Hepatocyte (in vitro differentiated cells): ENCODE measurements around the gene EFNB2.

Source experiments
- EZH2 ChIP-seq: fragments of 200-600 bp; sonication (generic); IDR thresholded peaks from 2 replicates; pipeline ENCODE4 v1.6.1; 2016; ENCODE audit warnings: antibody characterized with exemption, mild to moderate bottlenecking, borderline replicate concordance
- EZH2phosphoT487 ChIP-seq: fragments of 200-600 bp; sonication (generic); IDR thresholded peaks from one replicate; pipeline ENCODE4 v1.6.1; 2018; ENCODE audit warnings: antibody characterized with exemption, mild to moderate bottlenecking, low read depth, moderate library complexity; ENCODE audit not compliant: unreplicated experiment, severe bottlenecking
- TF ChIP-seq, protein P1 (sequence below): fragments of 200-600 bp; sonication (generic); IDR thresholded peaks from 2 replicates; pipeline ENCODE4 v1.5.1; 2016; ENCODE audit warnings: antibody characterized with exemption, mild to moderate bottlenecking; ENCODE audit not compliant: poor library complexity

DNA sequence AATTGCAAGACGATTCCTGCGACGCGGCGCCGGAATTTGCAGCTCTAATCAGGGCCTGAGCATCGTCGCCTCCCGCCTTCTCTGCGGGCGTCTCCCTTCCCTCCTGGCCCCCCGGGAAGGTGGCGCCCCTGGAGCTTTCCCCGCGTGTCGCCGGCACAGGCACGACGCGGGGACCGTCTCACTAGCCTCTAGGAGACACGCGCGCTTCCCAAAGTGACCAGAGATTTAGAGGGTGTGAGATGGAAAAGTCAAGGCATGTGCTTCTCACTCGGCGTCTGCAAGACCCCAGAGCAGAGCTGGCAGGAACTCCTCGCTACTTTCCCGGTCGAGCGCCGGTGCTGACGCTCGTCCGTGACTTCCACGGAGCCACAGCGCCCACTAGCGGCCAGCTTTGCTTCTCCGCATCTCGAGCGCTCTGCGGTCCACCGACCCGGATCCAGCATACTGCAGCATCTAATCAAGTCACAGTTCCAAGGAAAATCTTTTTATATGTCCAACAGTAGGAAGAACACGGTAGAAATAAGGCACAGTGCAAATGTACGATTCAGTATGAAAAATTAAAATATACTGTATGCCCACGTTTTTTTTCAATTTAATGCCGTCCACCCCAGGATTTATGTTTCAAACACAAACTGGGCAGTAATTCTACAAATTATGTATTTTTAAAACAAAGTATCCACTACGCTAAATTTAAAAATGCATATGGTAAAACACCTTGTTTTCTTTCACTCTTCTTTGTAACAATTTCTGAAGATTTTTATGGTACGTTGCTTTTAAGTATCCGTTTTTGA lies 977 bp upstream of the EFNB2 start:
- TF ChIP-seq, protein P1, sequence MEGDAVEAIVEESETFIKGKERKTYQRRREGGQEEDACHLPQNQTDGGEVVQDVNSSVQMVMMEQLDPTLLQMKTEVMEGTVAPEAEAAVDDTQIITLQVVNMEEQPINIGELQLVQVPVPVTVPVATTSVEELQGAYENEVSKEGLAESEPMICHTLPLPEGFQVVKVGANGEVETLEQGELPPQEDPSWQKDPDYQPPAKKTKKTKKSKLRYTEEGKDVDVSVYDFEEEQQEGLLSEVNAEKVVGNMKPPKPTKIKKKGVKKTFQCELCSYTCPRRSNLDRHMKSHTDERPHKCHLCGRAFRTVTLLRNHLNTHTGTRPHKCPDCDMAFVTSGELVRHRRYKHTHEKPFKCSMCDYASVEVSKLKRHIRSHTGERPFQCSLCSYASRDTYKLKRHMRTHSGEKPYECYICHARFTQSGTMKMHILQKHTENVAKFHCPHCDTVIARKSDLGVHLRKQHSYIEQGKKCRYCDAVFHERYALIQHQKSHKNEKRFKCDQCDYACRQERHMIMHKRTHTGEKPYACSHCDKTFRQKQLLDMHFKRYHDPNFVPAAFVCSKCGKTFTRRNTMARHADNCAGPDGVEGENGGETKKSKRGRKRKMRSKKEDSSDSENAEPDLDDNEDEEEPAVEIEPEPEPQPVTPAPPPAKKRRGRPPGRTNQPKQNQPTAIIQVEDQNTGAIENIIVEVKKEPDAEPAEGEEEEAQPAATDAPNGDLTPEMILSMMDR, result peak; percentile 98
- TF ChIP-seq EZH2phosphoT487, result no peak
- no peak for TF ChIP-seq EZH2
